Lung (tissue), 12 donors: ENCODE results near the gene CAPNS1. TPM values are rescaled to one million over a fixed set of nuclear protein-coding genes. Genes with fewer than 3 reads are reported as not detected.

ENCODE experiments used
- ATAC-seq: fragments of 200-7000 bp; cut with Tn5 transposase; one replicate; pipeline ENCODE4 v1.9.1; 2020; ENCODE audit warnings: moderate number of reproducible peaks; ENCODE audit not compliant: insufficient read depth, low FRiP score
- DNase-seq, 3 donors: peaks; one replicate each; pipeline ENCODE4 v3.0.0-alpha.2; 2013 to 2017
- H3K27ac ChIP-seq, 2 donors: one replicate each; pipeline ENCODE4 v1.5.1; 2013; ENCODE audit warnings: mild to moderate bottlenecking in 2 of 2, moderate library complexity in 2 of 2, control low read depth in 1 of 2, inconsistent platforms in 1 of 2, low read depth in 1 of 2, low read length in 1 of 2
- H3K27me3 ChIP-seq, 3 donors: one replicate each; pipeline ENCODE4 v1.5.1; 2013; ENCODE audit warnings: low read length in 2 of 3; ENCODE audit not compliant: control insufficient read depth in 3 of 3, insufficient read depth in 3 of 3
- H3K36me3 ChIP-seq, 4 donors: one replicate each; pipeline ENCODE4 v1.5.1; 2013; ENCODE audit warnings: low read length in 4 of 4, mild to moderate bottlenecking in 1 of 4, moderate library complexity in 1 of 4; ENCODE audit not compliant: control insufficient read depth in 4 of 4, insufficient read depth in 4 of 4
- H3K4me1 ChIP-seq, 5 donors: one replicate each; pipeline ENCODE4 v1.5.1; 2013; ENCODE audit warnings: low read length in 5 of 5, mild to moderate bottlenecking in 2 of 5, moderate library complexity in 1 of 5; ENCODE audit not compliant: control insufficient read depth in 5 of 5, insufficient read depth in 5 of 5
- H3K4me3 ChIP-seq: one replicate; pipeline ENCODE4 v1.5.1; 2013; ENCODE audit warnings: mild to moderate bottlenecking, control low read depth, moderate library complexity
- H3K9ac ChIP-seq, 2 donors: one replicate each; pipeline ENCODE4 v1.5.1; 2013; ENCODE audit warnings: low read length in 2 of 2, control low read depth in 1 of 2; ENCODE audit not compliant: insufficient read depth in 1 of 2
- H3K9me3 ChIP-seq, 4 donors: one replicate each; pipeline ENCODE4 v1.5.1; 2013; ENCODE audit warnings: low read length in 3 of 4, mild to moderate bottlenecking in 1 of 4, moderate library complexity in 1 of 4; ENCODE audit not compliant: control insufficient read depth in 4 of 4, insufficient read depth in 3 of 4
- WGBS, 2 donors: extraction: QIAGEN DNeasy Blood & Tissue Kit; methylation state at CpG; one replicate each; pipeline ENCODE4 v1.1.7; 2013; 5-methylcytosine and 5-hydroxymethylcytosine counted together
- polyA plus RNA-seq, 2 donors: library from polyadenylated mRNA; stranded (reverse); fragments of 200-250 nt; gene quantifications; one replicate each; pipeline ENCODE4 v1.2.1, GENCODE V29; 2013
- total RNA-seq, 2 donors: library from RNA; depleted of rRNA in 1 of 2; stranded (reverse); fragments of >200 nt in 1 of 2; gene quantifications; one replicate each; pipeline ENCODE4 v1.2.1, GENCODE V29; 2014 to 2021
- TF ChIP-seq, protein P1 (sequence below): IDR thresholded peaks from 2 replicates; pipeline ENCODE4 v1.5.1; 2012; ENCODE audit warnings: mild to moderate bottlenecking; ENCODE audit errors: control extremely low read depth, extremely low read depth
- donor health status: control.
- donor health status: control.
- donor health status: Bipolar disorder and iron deficiency.
- donor health status: healthy.
- donor health status: DM: yes; HTN: yes; CAD: no.

The CAPNS1 gene
- total and polyA plus RNA-seq, 4 donors, result 201 to 743 (median 671) TPM

DNA sequence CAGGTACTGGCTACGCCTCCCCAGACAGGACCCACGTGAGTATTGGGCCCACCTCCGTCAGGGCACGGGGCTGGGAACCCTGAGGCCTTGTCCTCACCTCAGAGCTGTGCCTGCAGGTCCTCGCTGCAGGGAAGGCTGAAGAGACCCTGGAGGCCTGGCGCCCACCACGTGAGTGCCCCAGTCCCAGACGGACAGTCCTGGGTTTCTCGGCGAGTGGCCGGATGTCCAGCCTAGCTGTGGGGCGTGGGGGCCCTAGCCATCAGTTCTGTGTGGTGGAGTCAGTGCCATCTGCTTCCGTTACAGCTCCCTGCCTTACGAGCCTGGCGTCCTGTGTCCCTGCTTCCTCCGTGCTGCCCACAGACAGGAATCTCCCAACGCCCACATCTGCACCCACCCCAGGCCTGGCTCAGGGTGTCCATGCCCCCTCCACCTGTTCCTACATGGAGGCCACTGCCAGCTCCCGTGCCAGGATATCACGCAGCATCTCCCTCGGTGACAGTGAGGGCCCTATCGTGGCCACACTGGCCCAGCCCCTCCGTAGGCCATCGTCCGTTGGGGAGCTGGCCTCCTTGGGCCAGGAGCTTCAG lies 36.7 kb upstream of the CAPNS1 start:
- H3K4me3 ChIP-seq, result no peak overlapping the region
- DNase-seq, result no peak
- no peak overlapping the region for H3K9ac ChIP-seq
- peaks cover 0 to 10% (median 0%) of the 10 kb centered on the region in 4 donors for H3K36me3 ChIP-seq
- TF ChIP-seq, protein P1, sequence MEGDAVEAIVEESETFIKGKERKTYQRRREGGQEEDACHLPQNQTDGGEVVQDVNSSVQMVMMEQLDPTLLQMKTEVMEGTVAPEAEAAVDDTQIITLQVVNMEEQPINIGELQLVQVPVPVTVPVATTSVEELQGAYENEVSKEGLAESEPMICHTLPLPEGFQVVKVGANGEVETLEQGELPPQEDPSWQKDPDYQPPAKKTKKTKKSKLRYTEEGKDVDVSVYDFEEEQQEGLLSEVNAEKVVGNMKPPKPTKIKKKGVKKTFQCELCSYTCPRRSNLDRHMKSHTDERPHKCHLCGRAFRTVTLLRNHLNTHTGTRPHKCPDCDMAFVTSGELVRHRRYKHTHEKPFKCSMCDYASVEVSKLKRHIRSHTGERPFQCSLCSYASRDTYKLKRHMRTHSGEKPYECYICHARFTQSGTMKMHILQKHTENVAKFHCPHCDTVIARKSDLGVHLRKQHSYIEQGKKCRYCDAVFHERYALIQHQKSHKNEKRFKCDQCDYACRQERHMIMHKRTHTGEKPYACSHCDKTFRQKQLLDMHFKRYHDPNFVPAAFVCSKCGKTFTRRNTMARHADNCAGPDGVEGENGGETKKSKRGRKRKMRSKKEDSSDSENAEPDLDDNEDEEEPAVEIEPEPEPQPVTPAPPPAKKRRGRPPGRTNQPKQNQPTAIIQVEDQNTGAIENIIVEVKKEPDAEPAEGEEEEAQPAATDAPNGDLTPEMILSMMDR, result no peak
- no peak overlapping the region for H3K27ac ChIP-seq
- ATAC-seq, result no peak
- WGBS, 2 donors, result 93 to 97% methylated on average over 24 of the region's 24 CpGs
- H3K9me3 ChIP-seq, result no peaks in the 10 kb centered on the region
- no peaks in the 10 kb centered on the region for H3K27me3 ChIP-seq
- no peaks in the 10 kb centered on the region for H3K4me1 ChIP-seq

DNA sequence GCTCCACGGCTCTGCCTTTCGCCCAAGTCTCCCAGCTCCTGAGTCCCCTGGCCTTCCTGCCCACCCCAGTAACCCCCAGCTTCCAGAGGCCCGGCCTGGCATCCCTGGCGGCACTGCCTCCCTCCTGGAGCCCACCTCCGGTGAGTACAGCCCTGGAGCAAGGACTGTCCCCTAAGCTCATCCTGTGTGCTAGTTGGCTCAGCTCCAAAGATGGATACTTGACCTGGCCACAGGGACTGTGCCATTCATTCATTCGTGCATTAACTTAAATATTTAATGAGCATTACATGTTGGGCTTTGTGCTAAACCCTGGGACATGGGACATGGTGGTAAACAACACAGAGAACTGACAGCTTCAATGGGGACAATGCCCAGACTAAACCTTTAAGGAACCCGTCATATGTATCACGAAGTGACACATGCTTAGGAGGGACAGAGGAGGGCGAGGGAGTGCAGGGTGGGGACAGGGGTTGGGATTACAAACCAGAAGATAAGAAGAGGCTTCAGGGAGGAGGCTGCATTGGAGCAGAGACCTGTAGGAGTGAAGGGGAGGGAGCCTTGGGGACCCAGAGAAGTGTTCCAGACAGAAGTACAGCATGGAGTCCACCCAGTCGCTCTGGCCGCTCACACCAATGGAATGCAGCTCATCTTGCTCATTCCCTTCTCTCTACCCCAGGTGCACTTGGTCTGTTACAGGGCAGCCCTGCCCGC lies 35.9 kb upstream of the CAPNS1 start:
- no peaks in the 10 kb centered on the region for H3K27me3 ChIP-seq
- H3K4me1 ChIP-seq, result no peaks in the 10 kb centered on the region
- H3K4me3 ChIP-seq, result no peak overlapping the region
- TF ChIP-seq, protein P1, result no peak
- peaks cover 0 to 10% (median 0%) of the 10 kb centered on the region in 4 donors for H3K36me3 ChIP-seq
- ATAC-seq (no peak), DNase-seq (no peak)
- 94 to 98% methylated on average over 12 of the region's 12 CpGs for WGBS, 2 donors
- H3K27ac ChIP-seq, result no peak overlapping the region
- H3K9ac ChIP-seq, result no peak overlapping the region
- H3K9me3 ChIP-seq, result no peaks in the 10 kb centered on the region

DNA sequence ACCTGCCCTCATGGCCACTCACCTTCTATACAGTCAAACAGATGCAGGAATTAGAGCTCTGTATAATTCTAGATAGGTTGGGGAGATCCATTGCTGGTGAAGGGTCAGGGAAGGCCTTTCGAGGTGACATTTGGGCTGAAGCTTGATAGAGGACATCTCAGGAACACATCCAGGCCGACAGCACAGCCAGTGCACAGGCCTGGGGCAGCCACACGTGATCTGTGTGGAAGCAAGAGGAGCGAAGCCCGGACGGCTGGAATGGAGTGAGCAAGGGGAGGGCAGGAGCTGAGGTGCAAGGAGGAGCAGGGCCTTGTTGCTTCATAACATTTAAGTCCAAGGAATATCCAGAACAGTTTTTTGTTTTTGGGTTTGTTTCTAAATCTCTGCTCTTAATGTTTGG lies 33.4 kb upstream of the CAPNS1 start:
- WGBS, 2 donors, result 92 to 94% methylated on average over 6 of the region's 6 CpGs
- TF ChIP-seq, protein P1, result no peak

More for the DNA sequence above, 33.4 kb upstream of the CAPNS1 start:
- H3K9ac ChIP-seq, result no peak overlapping the region
- DNase-seq, result no peak
- H3K27me3 ChIP-seq, result no peaks in the 10 kb centered on the region
- H3K4me3 ChIP-seq, result no peak overlapping the region
- H3K36me3 ChIP-seq, result peaks cover 0 to 9% (median 4%) of the 10 kb centered on the region in 4 donors
- no peak for ATAC-seq
- no peaks in the 10 kb centered on the region for H3K4me1 ChIP-seq
- no peaks in the 10 kb centered on the region for H3K9me3 ChIP-seq
- no peak overlapping the region for H3K27ac ChIP-seq
